ENCODE results near the gene EPPIN. TPM values are rescaled to one million over a fixed set of nuclear protein-coding genes. Genes with fewer than 3 reads are reported as not detected.
A peak's percentile ranks its signal among the peaks of the same experiment; 100 is the strongest.

The EPPIN gene
- total RNA-seq, 1 donor from 2014 or later = not detected

GRCh38 chr20:45497971-45498494 is 49.2 kb downstream of the EPPIN start:
- intact Hi-C loops (cut with DNase I) = no loop called here

DNA sequence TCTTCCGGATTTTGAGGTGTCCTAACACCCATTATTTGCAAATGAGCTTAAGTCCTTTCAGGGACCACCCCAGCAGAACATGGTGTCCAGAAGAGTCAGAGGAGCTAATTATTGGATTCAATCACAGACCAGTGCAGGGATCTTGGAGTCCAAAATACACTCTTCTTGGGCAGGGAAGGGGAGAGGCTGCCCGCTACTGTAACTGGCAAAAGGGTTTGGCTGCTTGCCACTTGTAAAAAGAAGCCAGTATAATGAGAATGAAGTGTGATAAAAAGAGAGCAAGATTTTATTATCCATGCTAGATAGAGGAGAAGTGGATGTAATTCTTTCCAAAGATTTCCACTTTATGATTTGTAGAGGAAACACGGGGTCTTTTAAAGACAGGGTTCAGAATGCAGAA is 51.0 kb downstream of the EPPIN start:
- no peak for DNase-seq (ENCODE audit: extremely low spot score in 2 of 2)
- H3K36me3 ChIP-seq = no peaks in the 10 kb centered on the region
- no peaks in the 10 kb centered on the region for H3K4me1 ChIP-seq
- TF ChIP-seq POLR2A (IDR thresholded peaks at IDR 0.05) (no peak), CTCF (IDR thresholded peaks at IDR 0.05) (no peak), POLR2AphosphoS5 (IDR thresholded peaks at IDR 0.05; ENCODE audit: insufficient read depth in 1 of 2, low read depth in 1 of 2) (no peak)
- no peak overlapping the region for H3K27ac ChIP-seq
- intact Hi-C loops (cut with DNase I) = no loop called here
- H3K4me3 ChIP-seq = no peak overlapping the region
- no peaks in the 10 kb centered on the region for H3K27me3 ChIP-seq
- no peaks in the 10 kb centered on the region for H3K9me3 ChIP-seq

More at GRCh38 chr20:45497971-45498494, 49.2 kb downstream of the EPPIN start:
- no peaks in the 10 kb centered on the region for H3K27me3 ChIP-seq
- H3K36me3 ChIP-seq = no peaks in the 10 kb centered on the region
- TF ChIP-seq POLR2AphosphoS5 (IDR thresholded peaks at IDR 0.05; ENCODE audit: insufficient read depth in 1 of 2, low read depth in 1 of 2) (no peak), POLR2A (IDR thresholded peaks at IDR 0.05) (no peak), CTCF (IDR thresholded peaks at IDR 0.05) (no peak)
- DNase-seq (ENCODE audit: extremely low spot score in 2 of 2) = peak in 1 of 2 donors; percentile 37
- no peaks in the 10 kb centered on the region for H3K9me3 ChIP-seq
- H3K27ac ChIP-seq = no peak overlapping the region
- no peak overlapping the region for H3K4me3 ChIP-seq
- H3K4me1 ChIP-seq = no peaks in the 10 kb centered on the region

DNA sequence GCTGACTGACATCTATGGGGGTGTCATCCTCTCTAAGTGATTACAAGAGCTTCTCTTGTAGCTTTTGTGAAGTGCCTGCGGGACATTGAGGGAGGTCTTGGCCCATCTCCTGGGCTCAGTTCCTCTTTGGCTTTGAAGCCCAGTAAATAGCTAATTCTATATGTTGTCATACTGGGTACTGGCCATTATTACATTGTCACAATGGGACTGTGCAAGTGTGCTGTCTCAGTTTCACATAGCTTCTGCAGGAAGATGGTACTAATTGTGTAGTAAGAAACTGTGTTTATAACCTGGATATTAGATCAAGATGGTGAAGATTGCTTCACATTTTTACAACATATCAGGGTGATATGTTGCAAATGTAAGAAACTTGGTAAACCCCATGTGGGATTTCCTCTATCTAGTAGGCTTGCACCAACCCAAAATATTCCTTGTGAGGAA is 51.7 kb downstream of the EPPIN start:
- Histone ChIP-seq H3K4me3 (no peak overlapping the region), H3K36me3 (no peaks in the 10 kb centered on the region), H3K9me3 (no peaks in the 10 kb centered on the region), H3K27ac (no peak overlapping the region), H3K27me3 (no peaks in the 10 kb centered on the region), H3K4me1 (no peaks in the 10 kb centered on the region)
- intact Hi-C loops (cut with DNase I) = no loop called here
- DNase-seq (ENCODE audit: extremely low spot score in 2 of 2) = no peak
- TF ChIP-seq POLR2AphosphoS5 (IDR thresholded peaks at IDR 0.05; ENCODE audit: insufficient read depth in 1 of 2, low read depth in 1 of 2) = no peak
- TF ChIP-seq POLR2A (IDR thresholded peaks at IDR 0.05) = no peak
- TF ChIP-seq CTCF (IDR thresholded peaks at IDR 0.05) = no peak

Small RNA genes within 50 kb of the gene (small RNA-seq; reads per million reads assigned to genes)
- gene AL031663.1 (not detected), gene HSPD1P21 (not detected), gene RNA5SP485 (not detected)

Other genes starting within 250 kb of the EPPIN start
- gene RBPJL, start 240.6 kb downstream of the EPPIN start, total RNA-seq = not detected
- gene MATN4, start 239.1 kb downstream of the EPPIN start, total RNA-seq = not detected
- 62.6 TPM for gene SDC4, start 199.0 kb downstream of the EPPIN start, total RNA-seq
- gene SYS1, start 184.2 kb downstream of the EPPIN start, total RNA-seq = 44.9 TPM
- gene TP53TG5, start 169.1 kb downstream of the EPPIN start, total RNA-seq = not detected
- 57.0 TPM for gene DBNDD2, start 139.1 kb downstream of the EPPIN start, total RNA-seq
- 81.0 TPM for gene PIGT, start 131.3 kb downstream of the EPPIN start, total RNA-seq
- 2.2 TPM for gene WFDC2, start 77.6 kb downstream of the EPPIN start, total RNA-seq
- not detected for gene SPINT3, start 31.8 kb downstream of the EPPIN start, total RNA-seq
- not detected for gene WFDC6, start 7.9 kb downstream of the EPPIN start, total RNA-seq
- gene WFDC8, start 31.9 kb upstream of the EPPIN start, total RNA-seq = not detected
- not detected for gene WFDC10A, start 82.3 kb upstream of the EPPIN start, total RNA-seq
- gene WFDC9, start 83.9 kb upstream of the EPPIN start, total RNA-seq = not detected
- gene WFDC11, start 122.8 kb upstream of the EPPIN start, total RNA-seq = not detected
- gene WFDC13, start 154.6 kb upstream of the EPPIN start, total RNA-seq = not detected
- gene WFDC10B, start 157.6 kb upstream of the EPPIN start, total RNA-seq = not detected
- gene SPINT4, start 174.9 kb upstream of the EPPIN start, total RNA-seq = not detected
- not detected for gene WFDC3, start 244.5 kb upstream of the EPPIN start, total RNA-seq
- 33.6 TPM for gene DNTTIP1, start 244.6 kb upstream of the EPPIN start, total RNA-seq